IMR-90 (cell line): ENCODE measurements around the gene PLSCR3. TPM values are rescaled to one million over a fixed set of nuclear protein-coding genes. Genes with fewer than 3 reads are reported as not detected.

Source experiments
- ATAC-seq: fragments of 200-7000 bp; cut with Tn5 transposase; 2 replicates; pipeline ENCODE4 v1.9.1; 2020; ENCODE audit warnings: low read depth, mild to moderate bottlenecking, moderate library complexity
- BruUV-seq: library from RNA; stranded (reverse); fragments of 400-500 nt; replicated peaks from 2 replicates; lab custom pipeline; 2021; lab: Mats Ljungman, UMichigan
- CTCF ChIA-PET: fragments of 300-600 bp; formaldehyde crosslinking; extraction: SDS; loops from one replicate; lab custom pipeline; 2021; ENCODE audit warnings: antibody characterized with exemption; lab: Yijun Ruan, JAX
- POLR2A ChIA-PET: fragments of 300-600 bp; sonication (Branson Sonifier 250); formaldehyde crosslinking; loops from one replicate; lab custom pipeline; 2022; ENCODE audit warnings: antibody characterized with exemption; ENCODE audit not compliant: unreplicated experiment; lab: Charles Lee
- DNase-seq: peaks from one replicate; pipeline ENCODE4 v3.0.0; 2013
- H2AFZ ChIP-seq: replicated peaks from 2 replicates; pipeline ENCODE3; 2013; ENCODE audit warnings: low read length, mild to moderate bottlenecking; ENCODE audit not compliant: poor library complexity
- H2AK5ac ChIP-seq: 2 replicates; pipeline ENCODE4 v1.6.1; 2013; ENCODE audit warnings: low read depth, low read length, inconsistent platforms
- H2AK9ac ChIP-seq: replicated peaks from 2 replicates; pipeline ENCODE3; 2013; ENCODE audit warnings: mild to moderate bottlenecking, low read depth, low read length, moderate library complexity; ENCODE audit not compliant: poor library complexity
- H2BK120ac ChIP-seq: 2 replicates; pipeline ENCODE4 v1.6.1; 2013; ENCODE audit warnings: low read depth, low read length, inconsistent platforms
- H2BK15ac ChIP-seq: 3 replicates; pipeline ENCODE4 v1.6.1; 2013; ENCODE audit warnings: low read depth, low read length, inconsistent platforms
- H2BK20ac ChIP-seq: 2 replicates; pipeline ENCODE4 v1.6.1; 2013; ENCODE audit warnings: low read depth, mild to moderate bottlenecking, inconsistent platforms, low read length, moderate library complexity
- H2BK5ac ChIP-seq: 2 replicates; pipeline ENCODE4 v1.6.1; 2013; ENCODE audit warnings: mild to moderate bottlenecking, low read depth, low read length, inconsistent platforms; ENCODE audit not compliant: poor library complexity, severe bottlenecking
- H3K14ac ChIP-seq: replicated peaks from 2 replicates; pipeline ENCODE4 v1.6.1; 2013; ENCODE audit warnings: low read depth, low read length, inconsistent platforms
- H3K18ac ChIP-seq: 2 replicates; pipeline ENCODE4 v1.6.1; 2013; ENCODE audit warnings: low read depth, low read length, control low read depth
- H3K23ac ChIP-seq: 2 replicates; pipeline ENCODE4 v1.6.1; 2013; ENCODE audit warnings: low read depth, low read length, inconsistent platforms
- H3K27ac ChIP-seq: 2 replicates; pipeline ENCODE4 v1.5.1; 2013; ENCODE audit warnings: mild to moderate bottlenecking, control low read depth, low read length; ENCODE audit not compliant: insufficient read depth
- H3K27me3 ChIP-seq: 2 replicates; pipeline ENCODE4 v1.6.1; 2013; ENCODE audit warnings: low read length; ENCODE audit not compliant: control insufficient read depth, insufficient read depth
- H3K36me3 ChIP-seq: 2 replicates; pipeline ENCODE4 v1.6.1; 2013; ENCODE audit warnings: low read length, mixed read lengths; ENCODE audit not compliant: control insufficient read depth, insufficient read depth
- H3K4ac ChIP-seq: 2 replicates; pipeline ENCODE4 v1.6.1; 2013; ENCODE audit warnings: low read depth, low read length, inconsistent platforms
- H3K4me1 ChIP-seq: 2 replicates; pipeline ENCODE4 v1.6.1; 2013; ENCODE audit warnings: low read length, mixed read lengths; ENCODE audit not compliant: control insufficient read depth, insufficient read depth
- H3K4me2 ChIP-seq: 2 replicates; pipeline ENCODE4 v1.6.1; 2013; ENCODE audit warnings: low read depth, mild to moderate bottlenecking, control low read depth, low read length, moderate library complexity
- H3K4me3 ChIP-seq: 2 replicates; pipeline ENCODE4 v1.5.1; 2013; ENCODE audit warnings: low read depth, mild to moderate bottlenecking, control low read depth, low read length, moderate library complexity; ENCODE audit not compliant: insufficient read depth
- H3K56ac ChIP-seq: 2 replicates; pipeline ENCODE4 v1.6.1; 2013; ENCODE audit warnings: low read length, inconsistent platforms; ENCODE audit not compliant: insufficient read depth; ENCODE audit errors: extremely low read depth
- H3K79me1 ChIP-seq, 2 experiments: 2 replicates each; pipeline ENCODE4 v1.6.1; 2013; ENCODE audit warnings: low read length in 2 of 2, inconsistent platforms in 1 of 2, low read depth in 1 of 2
- H3K9ac ChIP-seq: 2 replicates; pipeline ENCODE4 v1.6.1; 2013; ENCODE audit warnings: low read depth, low read length, control low read depth
- H3K9me1 ChIP-seq: 2 replicates; pipeline ENCODE4 v1.6.1; 2013; ENCODE audit warnings: low read length, inconsistent platforms; ENCODE audit not compliant: insufficient read depth
- H3K9me3 ChIP-seq: 2 replicates; pipeline ENCODE4 v1.6.1; 2013; ENCODE audit warnings: low read length; ENCODE audit not compliant: control insufficient read depth, insufficient read depth
- H4K20me1 ChIP-seq: 2 replicates; pipeline ENCODE4 v1.6.1; 2013; ENCODE audit warnings: low read length, inconsistent platforms; ENCODE audit not compliant: insufficient read depth
- H4K5ac ChIP-seq: 2 replicates; pipeline ENCODE4 v1.6.1; 2013; ENCODE audit warnings: mild to moderate bottlenecking, low read depth, low read length, control low read depth
- H4K8ac ChIP-seq, 2 experiments: 2 replicates each; pipeline ENCODE4 v1.6.1; 2013; ENCODE audit warnings: low read depth in 2 of 2, low read length in 2 of 2, control low read depth in 1 of 2, inconsistent platforms in 1 of 2
- H4K91ac ChIP-seq: 2 replicates; pipeline ENCODE4 v1.6.1; 2013; ENCODE audit warnings: low read depth, low read length, inconsistent platforms; ENCODE audit not compliant: insufficient read depth
- BHLHE40 ChIP-seq: fragments of 150-350 bp; IDR thresholded peaks from 2 replicates; pipeline ENCODE4 v1.6.1; 2016; ENCODE audit warnings: mild to moderate bottlenecking, low read depth, low read length
- CEBPB ChIP-seq: IDR thresholded peaks from 2 replicates; pipeline ENCODE4 v1.6.1; 2012; ENCODE audit warnings: low read depth, low read length, improper control_type of control experiment
- CHD1 ChIP-seq: IDR thresholded peaks from 2 replicates; pipeline ENCODE4 v1.6.1; 2012; ENCODE audit warnings: low read depth, low read length, improper control_type of control experiment
- CTCF ChIP-seq: conservative IDR thresholded peaks from 2 replicates; pipeline ENCODE4 v1.5.1; 2012; ENCODE audit warnings: mild to moderate bottlenecking, low read depth, low read length, improper control_type of control experiment
- ELK1 ChIP-seq: fragments of 150-350 bp; IDR thresholded peaks from 2 replicates; pipeline ENCODE4 v1.6.1; 2016; ENCODE audit warnings: low read depth, mild to moderate bottlenecking, low read length, moderate library complexity, borderline replicate concordance
- MAFK ChIP-seq: IDR thresholded peaks from 2 replicates; pipeline ENCODE4 v1.6.1; 2012; ENCODE audit warnings: low read depth, low read length, improper control_type of control experiment
- MAZ ChIP-seq: IDR thresholded peaks from 2 replicates; pipeline ENCODE4 v1.6.1; 2012; ENCODE audit warnings: low read depth, mild to moderate bottlenecking, low read length, improper control_type of control experiment, moderate library complexity, borderline replicate concordance
- NFE2L2 ChIP-seq: fragments of 150-350 bp; IDR thresholded peaks from 2 replicates; pipeline ENCODE4 v1.6.1; 2016; ENCODE audit warnings: low read depth, mild to moderate bottlenecking, low read length
- RAD21 ChIP-seq: IDR thresholded peaks from 2 replicates; pipeline ENCODE4 v1.6.1; 2012; ENCODE audit warnings: low read length, improper control_type of control experiment
- RCOR1 ChIP-seq: IDR thresholded peaks from 2 replicates; pipeline ENCODE4 v1.6.1; 2012; ENCODE audit warnings: mild to moderate bottlenecking, low read length, improper control_type of control experiment; ENCODE audit not compliant: insufficient replicate concordance
- RFX5 ChIP-seq: IDR thresholded peaks from 2 replicates; pipeline ENCODE4 v1.8.0; 2012; ENCODE audit warnings: low read depth, mild to moderate bottlenecking, low read length, moderate library complexity
- SMC3 ChIP-seq: fragments of 150-350 bp; IDR thresholded peaks from 2 replicates; pipeline ENCODE4 v1.6.1; 2016; ENCODE audit warnings: low read depth, mild to moderate bottlenecking, antibody characterized with exemption, low read length, moderate library complexity
- USF2 ChIP-seq: fragments of 150-350 bp; IDR thresholded peaks from 2 replicates; pipeline ENCODE4 v1.6.1; 2017; ENCODE audit warnings: mild to moderate bottlenecking, antibody characterized with exemption, low read length, low read depth
- WGBS, 2 experiments: methylation state at CpG; one replicate each; pipeline versions ENCODE4 v1.1.5 to v1.1.7; 2013; ENCODE audit warnings: missing lambda C conversion rate in 2 of 2; ENCODE audit not compliant: insufficient read length in 1 of 2; ENCODE audit errors: extremely low coverage in 2 of 2; 5-methylcytosine and 5-hydroxymethylcytosine counted together
- dilution Hi-C: fragments of 300-500 bp; cut with HindIII; formaldehyde crosslinking; loops from one replicate; pipeline ENCODE4 v1.14.3; 2018; ENCODE audit warnings: low sequenced_read_pairs; ENCODE audit not compliant: unreplicated experiment
- in situ Hi-C: fragments of 300-500 bp; cut with MboI; formaldehyde crosslinking; loops from 3 replicates; pipeline ENCODE4 v1.14.3; 2019; ENCODE audit warnings: low sequenced_read_pairs, inconsistent platforms, mixed read lengths
- intact Hi-C: fragments of 100-400 bp; cut with micrococcal nuclease; formaldehyde crosslinking; loops from 2 replicates; pipeline ENCODE4 v1.10.0; 2022
- polyA plus RNA-seq, 3 experiments: library from polyadenylated mRNA; depleted of rRNA; stranded (reverse); fragments of >200 nt; gene quantifications; 2 replicates each; pipeline ENCODE4 v1.2.3, GENCODE V29; 2012; ENCODE audit warnings: low replicate concordance in 1 of 3
- total RNA-seq: library from RNA; depleted of rRNA; stranded (reverse); fragments of >200 nt; gene quantifications from 2 replicates; pipeline ENCODE4 v1.2.3, GENCODE V29; 2012

Gene PLSCR3
- total and polyA plus RNA-seq, 2 of the 4 experiments (the other 2 are of a cell fraction), result 6.1 to 116 TPM

- no peak overlapping the region for H2AFZ ChIP-seq
- no peak overlapping the region for H2AK9ac ChIP-seq
- no peaks in the 10 kb centered on the region for H3K9me3 ChIP-seq
- no peaks in the 10 kb centered on the region for H3K4me1 ChIP-seq
- no peak overlapping the region for H3K4ac ChIP-seq
- in situ Hi-C loops, result no loop called here
- dilution Hi-C loops, result no loop called here
- no peak overlapping the region for H2BK120ac ChIP-seq
- BruUV-seq, result no TSS peak
- no peak for TF ChIP-seq ELK1
- TF ChIP-seq CHD1, result no peak
- TF ChIP-seq RAD21, result no peak
- TF ChIP-seq RFX5, result no peak
- TF ChIP-seq MAFK, result no peak
- no peak for TF ChIP-seq MAZ
- TF ChIP-seq NFE2L2, result no peak
- TF ChIP-seq RCOR1, result no peak
- TF ChIP-seq CTCF, result no peak
- TF ChIP-seq CEBPB, result no peak
- TF ChIP-seq USF2, result no peak
- TF ChIP-seq SMC3, result no peak
- TF ChIP-seq BHLHE40, result no peak
- H3K36me3 ChIP-seq, result no peaks in the 10 kb centered on the region
- no peak overlapping the region for H4K5ac ChIP-seq
- no peak overlapping the region for H3K4me3 ChIP-seq
- no peak overlapping the region for H3K9ac ChIP-seq
- intact Hi-C loops, result no loop called here
- 0 out of 2 replicates have a peak, but pooled peaks cover 3% of the 10 kb centered on the region for H3K9me1 ChIP-seq
- no peak overlapping the region for H3K14ac ChIP-seq
- no peak overlapping the region for H3K27ac ChIP-seq
- ChIA-PET CTCF (interaction anchor here (1.1 kb wide), 1 partner anchor 9 kb away, joined by 3 read pairs; no protein-coding TSS in a partner anchor), POLR2A (no interaction called here)
- no peak overlapping the region for H2BK15ac ChIP-seq
- H3K27me3 ChIP-seq, result peaks cover 2% of the 10 kb centered on the region; the same call in 1 of the 2 replicates
- no peak overlapping the region for H2AK5ac ChIP-seq
- no peaks in the 10 kb centered on the region for H3K79me1 ChIP-seq
- no peak overlapping the region for H2BK5ac ChIP-seq
- H4K8ac ChIP-seq, result no peak overlapping the region
- ATAC-seq (no peak), DNase-seq (no peak)
- no peak overlapping the region for H3K23ac ChIP-seq
- no peak overlapping the region for H4K91ac ChIP-seq
- no peak overlapping the region for H3K56ac ChIP-seq
- H4K20me1 ChIP-seq, result no peaks in the 10 kb centered on the region
- no peak overlapping the region for H3K4me2 ChIP-seq
- 93% methylated on average over 3 of the region's 7 CpGs; no CpG with 5 or more reads in 1 of the 2 experiments for WGBS, 2 experiments
- no peak overlapping the region for H3K18ac ChIP-seq
- no peak overlapping the region for H2BK20ac ChIP-seq
Measured at GRCh38 chr17:7427549-7427948, 33.2 kb upstream of the PLSCR3 start.
